A549 (cell line): ENCODE results near the gene DYNC2I2. TPM values are rescaled to one million over a fixed set of nuclear protein-coding genes. Genes with fewer than 3 reads are reported as not detected.

Source experiments
- ATAC-seq, 2 experiments: fragments of 200-7000 bp in 1 of 2; fragments of >200 bp in 1 of 2; cut with Nextera tagmentation in 1 of 2; cut with Tn5 transposase in 1 of 2; 3 replicates each; pipeline versions ENCODE4 v1.8.0 to v1.9.1; 2018 to 2020; ENCODE audit warnings: mild to moderate bottlenecking in 1 of 2, moderate library complexity in 1 of 2
- CTCF ChIA-PET: fragments of 300-600 bp; sonication (Branson Sonifier 250); formaldehyde crosslinking; extraction: SDS; loops from one replicate; lab custom pipeline; 2021; ENCODE audit warnings: antibody characterized with exemption, inconsistent platforms; lab: Yijun Ruan, JAX
- POLR2A ChIA-PET: fragments of 350-600 bp; formaldehyde crosslinking; extraction: SDS; loops from one replicate; lab custom pipeline; 2021; ENCODE audit warnings: antibody characterized with exemption, inconsistent platforms; lab: Yijun Ruan, JAX
- DNase-seq, 2 experiments: peaks; one replicate each; pipeline versions ENCODE4 v3.0.0 to v3.0.0-alpha.2; 2011 to 2016; ENCODE audit warnings: low read depth in 1 of 2, low spot score in 1 of 2
- FAIRE-seq: peaks from 2 replicates; lab custom pipeline; 2011; peaks lifted over from hg19 to GRCh38; lab: Jason Lieb, UNC
- H3K27ac ChIP-seq, 2 experiments: fragments of >200 bp; sonication (Bioruptor Twin); formaldehyde crosslinking; 3 replicates each; pipeline ENCODE4 v1.5.1; 2016 to 2017
- H3K4me1 ChIP-seq: fragments of >200 bp; sonication (Bioruptor Twin); formaldehyde crosslinking; 3 replicates; pipeline ENCODE4 v1.6.1; 2016
- H3K4me2 ChIP-seq: fragments of >200 bp; sonication (Bioruptor Twin); formaldehyde crosslinking; 3 replicates; pipeline ENCODE4 v1.6.1; 2016
- H3K4me3 ChIP-seq: fragments of >200 bp; sonication (Bioruptor Twin); formaldehyde crosslinking; 3 replicates; pipeline ENCODE4 v1.5.1; 2016
- H3K9me3 ChIP-seq: fragments of >200 bp; sonication (Bioruptor Twin); formaldehyde crosslinking; 3 replicates; pipeline ENCODE4 v1.6.1; 2016
- ATOH8 ChIP-seq: fragments of 250-450 bp; sonication (Bioruptor Pico); IDR thresholded peaks from 2 replicates; pipeline ENCODE4 v1.5.0; 2020; ENCODE audit warnings: low read depth, mild to moderate bottlenecking, moderate library complexity
- CBX2 ChIP-seq: fragments of 200-600 bp; sonication (generic); IDR thresholded peaks from 2 replicates; pipeline ENCODE4 v1.6.1; 2016; ENCODE audit warnings: low read depth, mild to moderate bottlenecking, borderline replicate concordance
- CEBPB ChIP-seq, 2 experiments: fragments of >200 bp in 1 of 2; sonication (Bioruptor Twin) in 1 of 2; formaldehyde crosslinking in 1 of 2; IDR thresholded peaks; 2 replicates each; pipeline ENCODE4 v1.6.1; 2012 to 2016
- EHMT2 ChIP-seq: fragments of 200-600 bp; sonication (generic); IDR thresholded peaks from 2 replicates; pipeline ENCODE4 v1.6.1; 2016; ENCODE audit warnings: antibody characterized with exemption, low read depth, mild to moderate bottlenecking, moderate library complexity
- HDAC2 ChIP-seq: fragments of 200-600 bp; sonication (generic); IDR thresholded peaks from 2 replicates; pipeline ENCODE4 v1.6.1; 2016
- HES2 ChIP-seq: fragments of >200 bp; sonication (Bioruptor Twin); formaldehyde crosslinking; IDR thresholded peaks from 2 replicates; pipeline ENCODE4 v1.6.1; 2016
- MAX ChIP-seq: IDR thresholded peaks from 2 replicates; pipeline ENCODE4 v1.6.1; 2012
- MYC ChIP-seq: IDR thresholded peaks from 2 replicates; pipeline ENCODE4 v1.6.1; 2012; ENCODE audit warnings: mild to moderate bottlenecking, inconsistent platforms, low read length, improper control_type of control experiment, borderline replicate concordance
- PBX3 ChIP-seq: IDR thresholded peaks from 2 replicates; pipeline ENCODE4 v1.6.1; 2012
- POLR2A ChIP-seq: IDR thresholded peaks from 2 replicates; pipeline ENCODE4 v1.6.1; 2012; ENCODE audit warnings: mild to moderate bottlenecking, low read length
- POLR2AphosphoS2 ChIP-seq: conservative IDR thresholded peaks from 2 replicates; pipeline ENCODE4 v1.6.1; 2012; ENCODE audit warnings: low read length, improper control_type of control experiment, inconsistent platforms
- RARB ChIP-seq: fragments of 250-450 bp; sonication (Bioruptor Pico); IDR thresholded peaks from 2 replicates; pipeline ENCODE4 v1.8.0; 2021; ENCODE audit warnings: mild to moderate bottlenecking, moderate library complexity
- REST ChIP-seq: fragments of 200-600 bp; sonication (generic); IDR thresholded peaks from 2 replicates; pipeline ENCODE4 v1.6.1; 2016; ENCODE audit warnings: antibody characterized with exemption, mild to moderate bottlenecking, moderate library complexity
- TFCP2L1 ChIP-seq: fragments of 250-450 bp; sonication (Bioruptor Pico); IDR thresholded peaks from 2 replicates; pipeline ENCODE4 v1.5.0; 2021; ENCODE audit warnings: mild to moderate bottlenecking
- WGBS: methylation state at CpG from one replicate; pipeline ENCODE4 v1.1.6; 2017; ENCODE audit errors: missing lambda C conversion rate; 5-methylcytosine and 5-hydroxymethylcytosine counted together
- polyA plus RNA-seq, 4 experiments: library from polyadenylated mRNA; depleted of rRNA in 3 of 4; stranded (reverse); fragments of >200 nt; fragmentation: RNase III in 1 of 4; extraction: RNeasy Plus Mini Kit Qiagen cat#74134 plus additional on column Dnase treatment in 1 of 4; gene quantifications; 2 replicates in 3 of 4; 3 replicates in 1 of 4; pipeline ENCODE4 v1.2.3, GENCODE V29; 2011 to 2017
- TF ChIP-seq, protein P1 (sequence below): fragments of >200 bp; sonication (Bioruptor Twin); formaldehyde crosslinking; IDR thresholded peaks from 3 replicates; pipeline ENCODE4 v1.5.1; 2016
- TF ChIP-seq, protein P2 (sequence below): IDR thresholded peaks from 2 replicates; pipeline ENCODE4 v1.6.1; 2012; ENCODE audit warnings: low read depth, borderline replicate concordance

The DYNC2I2 gene
- polyA plus RNA-seq, 2 of the 4 experiments (the other 2 are of a cell fraction) = 57.3 to 117 TPM

DNA sequence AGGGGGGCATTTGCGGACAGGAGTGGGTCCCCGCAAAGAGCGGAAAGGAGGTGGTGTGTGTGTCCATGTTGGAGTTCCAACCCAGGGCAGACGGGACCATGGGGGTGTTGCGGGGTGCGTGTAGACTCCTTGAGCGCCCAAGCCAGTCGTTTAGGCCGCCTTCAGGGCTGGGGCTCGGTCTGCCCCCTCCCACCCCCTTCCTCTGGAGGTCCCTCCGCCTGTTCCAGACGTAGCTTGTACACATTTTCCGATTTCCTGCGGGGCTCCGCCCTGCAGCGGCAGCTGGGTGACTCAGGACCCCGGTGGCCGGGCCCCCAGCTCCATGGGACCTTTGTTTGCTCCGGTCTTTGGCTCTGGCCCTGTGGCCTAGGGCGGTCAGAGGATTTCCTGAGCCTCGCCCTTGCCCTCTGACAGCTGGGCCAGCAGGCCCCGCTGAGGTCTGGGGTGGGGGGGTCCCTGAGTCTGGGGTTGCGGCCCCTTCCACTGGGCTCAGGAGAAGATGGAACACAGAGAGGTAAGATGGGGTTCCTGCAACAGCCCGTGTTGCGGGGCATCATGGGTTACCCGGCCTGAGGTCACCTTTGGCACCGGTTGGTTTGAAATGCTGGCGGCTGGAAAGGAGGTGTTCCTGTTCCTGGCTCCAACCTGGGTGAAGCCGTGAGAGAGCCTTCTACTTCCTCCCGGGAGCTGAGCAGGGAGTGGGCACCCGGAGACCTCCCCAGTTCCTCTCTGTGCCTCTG, 47.1 kb upstream of the DYNC2I2 start:
- TF ChIP-seq HES2 (no peak), CEBPB (IDR thresholded peaks at IDR 0.05) (no peak), ATOH8 (no peak), HDAC2 (no peak), RARB (CRISPR knock-in tag) (no peak), MYC (no peak), REST (no peak), CBX2 (no peak), TFCP2L1 (no peak), PBX3 (no peak), EHMT2 (no peak)
- TF ChIP-seq, protein P1, sequence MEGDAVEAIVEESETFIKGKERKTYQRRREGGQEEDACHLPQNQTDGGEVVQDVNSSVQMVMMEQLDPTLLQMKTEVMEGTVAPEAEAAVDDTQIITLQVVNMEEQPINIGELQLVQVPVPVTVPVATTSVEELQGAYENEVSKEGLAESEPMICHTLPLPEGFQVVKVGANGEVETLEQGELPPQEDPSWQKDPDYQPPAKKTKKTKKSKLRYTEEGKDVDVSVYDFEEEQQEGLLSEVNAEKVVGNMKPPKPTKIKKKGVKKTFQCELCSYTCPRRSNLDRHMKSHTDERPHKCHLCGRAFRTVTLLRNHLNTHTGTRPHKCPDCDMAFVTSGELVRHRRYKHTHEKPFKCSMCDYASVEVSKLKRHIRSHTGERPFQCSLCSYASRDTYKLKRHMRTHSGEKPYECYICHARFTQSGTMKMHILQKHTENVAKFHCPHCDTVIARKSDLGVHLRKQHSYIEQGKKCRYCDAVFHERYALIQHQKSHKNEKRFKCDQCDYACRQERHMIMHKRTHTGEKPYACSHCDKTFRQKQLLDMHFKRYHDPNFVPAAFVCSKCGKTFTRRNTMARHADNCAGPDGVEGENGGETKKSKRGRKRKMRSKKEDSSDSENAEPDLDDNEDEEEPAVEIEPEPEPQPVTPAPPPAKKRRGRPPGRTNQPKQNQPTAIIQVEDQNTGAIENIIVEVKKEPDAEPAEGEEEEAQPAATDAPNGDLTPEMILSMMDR = no peak
- ChIA-PET POLR2A (no interaction called here), CTCF (interaction anchor here (0.5 to 4.4 kb wide), 14 partner anchors 10 to 224 kb away, joined by 3 to 14 read pairs (median 4); partner anchors contain the start of genes ENDOG and PHYHD1)
- peaks cover 9% of the 10 kb centered on the region; the same call in 2 of the 3 replicates for H3K4me1 ChIP-seq
- H3K27ac ChIP-seq = peak overlapping the region; percentile 95 to 100
- no peaks in the 10 kb centered on the region for H3K9me3 ChIP-seq
- peak overlapping the region; percentile 96 for H3K4me2 ChIP-seq
- FAIRE-seq (no peak), ATAC-seq (no peak), DNase-seq (no peak)
- 91% methylated on average over 31 of the region's 31 CpGs for WGBS
- H3K4me3 ChIP-seq = peak overlapping the region; percentile 94

DNA sequence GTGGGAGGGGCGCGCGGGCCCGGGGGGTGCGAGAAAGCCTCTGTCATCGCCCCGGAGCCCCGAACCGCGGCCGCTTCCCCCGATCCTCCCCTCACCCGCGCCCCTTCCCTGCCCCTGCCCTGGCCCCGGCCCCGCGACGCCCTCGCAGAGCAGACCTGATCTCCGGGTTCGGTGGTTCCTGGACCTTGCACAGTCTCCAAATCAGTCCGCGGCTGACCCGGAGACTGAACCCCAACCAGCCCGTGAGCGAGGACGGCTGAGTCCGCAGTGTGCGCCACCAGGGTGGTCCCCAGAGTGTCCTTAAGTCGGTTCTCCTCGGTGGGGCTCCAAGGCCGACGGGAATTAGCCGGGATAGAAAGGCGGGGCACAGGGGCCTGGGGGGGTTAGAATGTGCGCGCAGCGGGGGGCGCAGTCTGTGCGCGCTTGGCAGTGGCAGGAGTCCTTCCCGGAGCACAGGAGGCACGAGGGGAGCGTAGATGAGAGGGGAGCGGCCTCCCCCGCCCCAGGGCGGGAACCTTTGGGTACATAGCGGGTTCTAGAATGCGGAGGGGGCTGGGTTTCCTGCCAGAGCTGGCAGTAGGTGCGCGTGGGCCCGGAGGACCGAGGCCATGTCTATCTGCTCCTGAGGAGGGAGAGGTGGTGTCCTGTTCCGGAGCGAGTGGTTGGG, 46.4 kb upstream of the DYNC2I2 start:
- TF ChIP-seq, protein P2, sequence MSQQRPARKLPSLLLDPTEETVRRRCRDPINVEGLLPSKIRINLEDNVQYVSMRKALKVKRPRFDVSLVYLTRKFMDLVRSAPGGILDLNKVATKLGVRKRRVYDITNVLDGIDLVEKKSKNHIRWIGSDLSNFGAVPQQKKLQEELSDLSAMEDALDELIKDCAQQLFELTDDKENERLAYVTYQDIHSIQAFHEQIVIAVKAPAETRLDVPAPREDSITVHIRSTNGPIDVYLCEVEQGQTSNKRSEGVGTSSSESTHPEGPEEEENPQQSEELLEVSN = peak; percentile 76
- TF ChIP-seq POLR2A = peak; percentile 4; the same call in 1 of the 2 replicates
- TF ChIP-seq MAX = peak; percentile 70
- TF ChIP-seq POLR2AphosphoS2 = no peak
- H3K4me1 ChIP-seq = peaks cover 9% of the 10 kb centered on the region; the same call in 2 of the 3 replicates
- peak overlapping the region; percentile 96 for H3K4me2 ChIP-seq
- H3K27ac ChIP-seq = peak overlapping the region; percentile 95 to 100
- WGBS = 16% methylated on average over 18 of the region's 55 CpGs
- ChIA-PET POLR2A (no interaction called here), CTCF (interaction anchor here (0.7 to 3.8 kb wide), 10 partner anchors 12 to 217 kb away, joined by 3 to 14 read pairs (median 4); partner anchors contain the start of gene PHYHD1)
- no peak for FAIRE-seq
- H3K4me3 ChIP-seq = peak overlapping the region; percentile 94
- ATAC-seq = peak; percentile 37 to 52
- peak; percentile 41 to 60 for DNase-seq
- H3K9me3 ChIP-seq = no peaks in the 10 kb centered on the region
